Parathyroid adenoma (tissue), 2 donors: ENCODE results near the gene DCUN1D2.

Experiments
- H2AFZ ChIP-seq: fragments of 300-600 bp; sonication (generic); one replicate; pipeline ENCODE4 v1.7.0; 2017; ENCODE audit warnings: antibody characterized with exemption, mild to moderate bottlenecking
- H3K27ac ChIP-seq: fragments of 300-600 bp; sonication (generic); one replicate; pipeline ENCODE4 v1.7.0; 2017
- H3K27me3 ChIP-seq: fragments of 300-600 bp; sonication (generic); one replicate; pipeline ENCODE4 v1.7.0; 2017; ENCODE audit warnings: low read length; ENCODE audit not compliant: control insufficient read depth, insufficient read depth
- H3K36me3 ChIP-seq: fragments of 300-600 bp; sonication (generic); one replicate; pipeline ENCODE4 v1.7.0; 2017; ENCODE audit warnings: low read length; ENCODE audit not compliant: control insufficient read depth, insufficient read depth
- H3K4me1 ChIP-seq: fragments of 300-600 bp; sonication (generic); one replicate; pipeline ENCODE4 v1.7.0; 2017; ENCODE audit warnings: control low read depth
- H3K4me2 ChIP-seq: fragments of 300-600 bp; sonication (generic); one replicate; pipeline ENCODE4 v1.7.0; 2017; ENCODE audit warnings: low read length
- H3K4me3 ChIP-seq: fragments of 300-600 bp; sonication (generic); one replicate; pipeline ENCODE4 v1.7.0; 2017; ENCODE audit warnings: low read depth, low read length
- H3K79me2 ChIP-seq: fragments of 300-600 bp; sonication (generic); one replicate; pipeline ENCODE4 v1.7.0; 2017; ENCODE audit warnings: control low read depth
- H3K9ac ChIP-seq: fragments of 300-600 bp; sonication (generic); one replicate; pipeline ENCODE4 v1.7.0; 2017; ENCODE audit warnings: mild to moderate bottlenecking
- H3K9me3 ChIP-seq: fragments of 300-600 bp; sonication (generic); one replicate; pipeline ENCODE4 v1.7.0; 2017; ENCODE audit warnings: low read length; ENCODE audit not compliant: control insufficient read depth
- TF ChIP-seq, protein P1 (sequence below): fragments of 300-600 bp; sonication (generic); IDR thresholded peaks from one replicate; pipeline ENCODE4 v1.7.0; 2017; ENCODE audit warnings: antibody characterized with exemption, mild to moderate bottlenecking
- donor health status: primary hyperparathyroidism.

The DCUN1D2 gene

DNA sequence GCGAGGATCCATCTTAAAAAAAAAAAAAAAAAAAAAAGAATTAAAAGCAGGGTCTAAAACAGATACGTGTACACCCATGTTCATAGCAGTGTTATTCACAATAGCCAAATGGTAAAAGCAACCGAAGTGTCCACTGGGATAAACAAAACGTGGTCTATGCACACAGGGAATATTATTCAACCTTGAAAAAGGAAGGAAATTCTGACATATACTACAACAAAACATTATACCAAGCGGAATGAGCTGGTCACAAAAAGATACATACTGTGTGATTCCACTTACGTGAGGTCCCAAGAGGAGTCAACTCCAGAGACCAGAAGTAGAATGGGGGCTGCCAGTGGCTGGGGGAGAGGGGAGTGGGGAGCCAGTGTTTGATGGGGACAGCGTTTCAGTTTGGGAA is 22.5 kb downstream of the DCUN1D2 start:
- Histone ChIP-seq H3K4me3 (no peak overlapping the region), H3K4me2 (no peak overlapping the region), H3K36me3 (no peaks in the 10 kb centered on the region), H3K79me2 (no peaks in the 10 kb centered on the region), H2AFZ (no peak overlapping the region), H3K9me3 (no peaks in the 10 kb centered on the region), H3K9ac (no peak overlapping the region), H3K27ac (no peak overlapping the region), H3K4me1 (no peaks in the 10 kb centered on the region), H3K27me3 (no peaks in the 10 kb centered on the region)
- TF ChIP-seq, protein P1, sequence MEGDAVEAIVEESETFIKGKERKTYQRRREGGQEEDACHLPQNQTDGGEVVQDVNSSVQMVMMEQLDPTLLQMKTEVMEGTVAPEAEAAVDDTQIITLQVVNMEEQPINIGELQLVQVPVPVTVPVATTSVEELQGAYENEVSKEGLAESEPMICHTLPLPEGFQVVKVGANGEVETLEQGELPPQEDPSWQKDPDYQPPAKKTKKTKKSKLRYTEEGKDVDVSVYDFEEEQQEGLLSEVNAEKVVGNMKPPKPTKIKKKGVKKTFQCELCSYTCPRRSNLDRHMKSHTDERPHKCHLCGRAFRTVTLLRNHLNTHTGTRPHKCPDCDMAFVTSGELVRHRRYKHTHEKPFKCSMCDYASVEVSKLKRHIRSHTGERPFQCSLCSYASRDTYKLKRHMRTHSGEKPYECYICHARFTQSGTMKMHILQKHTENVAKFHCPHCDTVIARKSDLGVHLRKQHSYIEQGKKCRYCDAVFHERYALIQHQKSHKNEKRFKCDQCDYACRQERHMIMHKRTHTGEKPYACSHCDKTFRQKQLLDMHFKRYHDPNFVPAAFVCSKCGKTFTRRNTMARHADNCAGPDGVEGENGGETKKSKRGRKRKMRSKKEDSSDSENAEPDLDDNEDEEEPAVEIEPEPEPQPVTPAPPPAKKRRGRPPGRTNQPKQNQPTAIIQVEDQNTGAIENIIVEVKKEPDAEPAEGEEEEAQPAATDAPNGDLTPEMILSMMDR, result no peak

DNA sequence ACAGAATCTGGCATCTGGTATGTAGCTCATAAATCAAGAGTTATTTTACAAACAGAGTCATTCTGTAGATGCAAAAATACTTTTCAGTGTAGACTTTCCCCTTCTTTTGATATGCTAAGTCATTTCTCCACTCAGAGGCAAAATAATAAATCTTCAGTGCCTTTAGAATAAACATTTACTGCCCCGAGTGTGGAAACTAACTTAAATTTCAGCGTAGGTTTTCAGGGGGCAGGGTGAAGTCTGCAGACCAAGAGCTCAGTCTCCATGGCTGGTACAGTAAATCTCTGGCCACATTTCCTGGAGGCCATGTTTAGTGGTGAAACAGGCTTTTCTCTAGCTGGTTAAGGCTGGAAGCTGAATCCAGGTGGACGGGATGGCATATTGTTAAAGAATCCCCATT is 24.1 kb downstream of the DCUN1D2 start:
- H3K36me3 ChIP-seq, result no peaks in the 10 kb centered on the region
- H3K27me3 ChIP-seq, result no peaks in the 10 kb centered on the region
- H3K4me3 ChIP-seq, result no peak overlapping the region
- H3K9ac ChIP-seq, result no peak overlapping the region
- H3K9me3 ChIP-seq, result no peaks in the 10 kb centered on the region
- TF ChIP-seq, protein P1, result no peak
- H2AFZ ChIP-seq, result no peak overlapping the region
- H3K4me2 ChIP-seq, result no peak overlapping the region
- H3K4me1 ChIP-seq, result no peaks in the 10 kb centered on the region
- no peaks in the 10 kb centered on the region for H3K79me2 ChIP-seq
- no peak overlapping the region for H3K27ac ChIP-seq

DNA sequence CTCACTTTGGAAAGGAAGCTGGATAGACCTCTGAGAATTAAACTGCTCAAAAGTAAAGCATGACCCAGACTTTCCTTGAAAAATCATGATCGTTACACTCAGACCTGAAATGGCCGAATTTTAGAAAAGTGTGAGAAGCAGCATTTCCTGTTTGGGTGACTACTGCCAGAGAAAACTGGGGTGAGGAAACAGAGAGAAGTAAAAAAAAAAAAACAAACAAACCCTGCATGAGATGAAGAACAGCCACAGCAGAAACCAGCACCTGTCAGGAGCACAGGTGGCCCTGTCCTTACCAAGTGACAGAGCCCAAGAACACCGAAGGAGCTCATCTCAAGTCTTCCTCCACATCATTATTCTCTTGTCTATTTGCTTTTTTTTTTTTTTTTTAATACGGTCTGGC is 25.2 kb downstream of the DCUN1D2 start:
- Histone ChIP-seq H3K27me3 (no peaks in the 10 kb centered on the region), H3K79me2 (no peaks in the 10 kb centered on the region), H3K9me3 (no peaks in the 10 kb centered on the region), H3K27ac (no peak overlapping the region), H3K9ac (no peak overlapping the region), H3K36me3 (no peaks in the 10 kb centered on the region), H2AFZ (no peak overlapping the region), H3K4me3 (no peak overlapping the region), H3K4me2 (no peak overlapping the region), H3K4me1 (no peaks in the 10 kb centered on the region)
- TF ChIP-seq, protein P1, result no peak

DNA sequence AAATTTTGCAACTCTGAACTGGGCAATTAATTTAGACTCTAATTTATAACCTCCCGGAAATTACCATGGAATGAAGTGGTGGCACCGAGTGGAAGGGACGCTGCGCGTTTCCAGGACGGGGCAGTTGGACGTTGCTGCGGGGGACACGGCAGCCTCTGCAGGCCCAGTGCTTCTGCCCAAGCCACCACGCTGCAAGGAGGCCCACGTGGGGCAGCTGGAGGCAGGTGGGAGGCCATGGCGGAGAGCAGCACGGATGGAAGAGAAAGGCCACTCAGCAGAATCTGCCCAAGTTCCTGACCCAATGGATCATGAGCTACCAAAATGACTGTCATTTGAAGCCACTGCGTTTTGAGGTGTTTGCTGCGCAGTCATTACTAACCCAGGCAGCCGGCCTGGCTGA is 26.0 kb downstream of the DCUN1D2 start:
- H3K79me2 ChIP-seq, result no peaks in the 10 kb centered on the region
- H3K4me3 ChIP-seq, result no peak overlapping the region
- no peak overlapping the region for H3K27ac ChIP-seq
- no peaks in the 10 kb centered on the region for H3K9me3 ChIP-seq
- H3K4me2 ChIP-seq, result no peak overlapping the region
- no peaks in the 10 kb centered on the region for H3K27me3 ChIP-seq
- no peaks in the 10 kb centered on the region for H3K4me1 ChIP-seq
- TF ChIP-seq, protein P1, result no peak
- no peak overlapping the region for H2AFZ ChIP-seq
- no peaks in the 10 kb centered on the region for H3K36me3 ChIP-seq
- H3K9ac ChIP-seq, result no peak overlapping the region

DNA sequence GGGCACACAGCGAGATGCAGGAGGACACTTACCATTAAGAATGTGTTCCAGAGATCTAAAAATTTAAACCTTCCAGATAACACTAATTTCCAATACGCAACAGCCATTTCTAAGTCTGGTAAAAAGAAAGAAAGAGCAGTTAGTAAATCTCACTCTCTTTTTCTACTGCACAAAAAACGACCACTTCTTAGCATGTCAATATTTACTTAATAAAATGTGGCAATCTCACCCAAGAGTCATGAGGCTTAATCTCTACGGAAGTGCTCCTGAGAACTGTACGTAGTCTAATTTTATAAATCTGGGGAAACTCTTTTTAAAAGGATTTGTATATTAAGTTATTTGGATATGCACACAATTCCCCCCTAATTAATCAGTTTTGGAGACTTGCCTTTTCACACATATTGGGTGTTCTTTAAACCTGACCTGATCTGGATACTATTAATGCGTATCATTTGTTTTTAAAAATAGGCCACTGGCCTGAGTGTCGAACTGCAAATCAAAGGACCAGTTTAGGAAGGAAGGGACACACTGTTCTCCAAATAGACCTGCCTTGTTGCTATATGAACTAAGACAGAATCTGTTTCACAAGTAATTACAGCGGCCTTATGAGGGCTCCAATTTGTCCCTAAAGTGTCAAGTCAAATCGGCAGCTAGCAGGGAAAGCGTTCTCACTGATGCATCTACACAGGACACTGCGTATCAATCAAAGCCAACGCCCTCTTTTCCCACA is 29.3 kb downstream of the DCUN1D2 start:
- Histone ChIP-seq H3K36me3 (no peaks in the 10 kb centered on the region), H3K27me3 (no peaks in the 10 kb centered on the region), H3K79me2 (no peaks in the 10 kb centered on the region), H3K4me2 (no peak overlapping the region), H3K4me3 (no peak overlapping the region), H3K9me3 (no peaks in the 10 kb centered on the region), H2AFZ (no peak overlapping the region), H3K27ac (no peak overlapping the region), H3K9ac (no peak overlapping the region), H3K4me1 (no peaks in the 10 kb centered on the region)
- TF ChIP-seq, protein P1, result no peak
